Endothelial cell of umbilical vein (primary cell): ENCODE measurements around the gene PADI1. TPM values are rescaled to one million over a fixed set of nuclear protein-coding genes. Genes with fewer than 3 reads are reported as not detected.

ENCODE experiments used
- BruUV-seq: library from RNA; stranded (reverse); fragments of 400-500 nt; replicated peaks from 2 replicates; lab custom pipeline; 2021; lab: Mats Ljungman, UMichigan
- CTCF ChIA-PET: fragments of 300-600, 350-600 bp; sonication (Branson Sonifier 250); formaldehyde crosslinking; loops from one replicate; lab custom pipeline; 2021; ENCODE audit warnings: antibody characterized with exemption, inconsistent platforms; lab: Charles Lee
- POLR2A ChIA-PET: fragments of 300-600, 350-600 bp; sonication (Branson Sonifier 250); formaldehyde crosslinking; loops from one replicate; lab custom pipeline; 2021; ENCODE audit warnings: antibody characterized with exemption, inconsistent platforms; lab: Charles Lee
- DNase-seq: peaks from one replicate; pipeline ENCODE4 v3.0.0-alpha.2; 2011; ENCODE audit warnings: low read depth, low spot score
- FAIRE-seq: peaks from 2 replicates; lab custom pipeline; 2011; peaks lifted over from hg19 to GRCh38; lab: Jason Lieb, UNC
- H2AFZ ChIP-seq: 2 replicates; pipeline ENCODE4 v1.6.0; 2012; ENCODE audit warnings: low read depth, low read length, control low read depth, inconsistent platforms
- H3K27ac ChIP-seq: 2 replicates; pipeline ENCODE4 v1.5.1; 2011; ENCODE audit warnings: low read depth, mild to moderate bottlenecking, control low read depth, low read length, moderate library complexity; ENCODE audit not compliant: insufficient read depth
- H3K27me3 ChIP-seq, 2 experiments: 2 replicates each; pipeline versions ENCODE4 v1.6.0 to v1.6.1; 2011; ENCODE audit warnings: low read length in 2 of 2, mixed read lengths in 1 of 2; ENCODE audit not compliant: control insufficient read depth in 2 of 2, insufficient read depth in 2 of 2
- H3K36me3 ChIP-seq, 2 experiments: 2 replicates in 1 of 2; 3 replicates in 1 of 2; pipeline ENCODE4 v1.5.1; 2011; ENCODE audit warnings: low read length in 2 of 2, mild to moderate bottlenecking in 1 of 2, moderate library complexity in 1 of 2; ENCODE audit not compliant: control insufficient read depth in 2 of 2, insufficient read depth in 2 of 2; ENCODE audit errors: extremely low read depth in 1 of 2
- H3K4me1 ChIP-seq: 3 replicates; pipeline ENCODE4 v1.5.1; 2011; ENCODE audit warnings: mild to moderate bottlenecking, low read length; ENCODE audit not compliant: control insufficient read depth, insufficient read depth; ENCODE audit errors: extremely low read depth
- H3K4me2 ChIP-seq: 2 replicates; pipeline ENCODE4 v1.6.1; 2011; ENCODE audit warnings: low read length, control low read depth, mixed read lengths; ENCODE audit not compliant: insufficient read depth
- H3K4me3 ChIP-seq, 3 experiments: fragments of 200-600 bp in 1 of 3; sonication (generic), shearing (Covaris generic) in 1 of 3; replicated peaks in 1 of 3; 2 replicates each; pipeline ENCODE4 v1.5.1; 2011 to 2016; ENCODE audit warnings: control low read depth in 3 of 3, low read length in 3 of 3, mild to moderate bottlenecking in 2 of 3, inconsistent platforms in 1 of 3, low read depth in 1 of 3, moderate library complexity in 1 of 3; ENCODE audit not compliant: insufficient read depth in 1 of 3
- H3K79me2 ChIP-seq: 2 replicates; pipeline ENCODE4 v1.6.0; 2012; ENCODE audit warnings: low read length, inconsistent platforms; ENCODE audit not compliant: control insufficient read depth, insufficient read depth
- H3K9ac ChIP-seq: replicated peaks from 2 replicates; pipeline ENCODE3; 2011; ENCODE audit warnings: low read length, control low read depth; ENCODE audit not compliant: insufficient read depth; ENCODE audit errors: extremely low read depth
- H3K9me1 ChIP-seq: replicated peaks from 3 replicates; pipeline ENCODE4 v1.6.0; 2011; ENCODE audit warnings: mild to moderate bottlenecking, low read length; ENCODE audit not compliant: control insufficient read depth, insufficient read depth; ENCODE audit errors: extremely low read depth
- H3K9me3 ChIP-seq: replicated peaks from 2 replicates; pipeline ENCODE4 v1.5.1; 2012; ENCODE audit warnings: low read length, inconsistent platforms; ENCODE audit not compliant: control insufficient read depth, insufficient read depth
- H4K20me1 ChIP-seq: replicated peaks from 2 replicates; pipeline ENCODE3; 2011; ENCODE audit warnings: mild to moderate bottlenecking, low read length; ENCODE audit not compliant: control insufficient read depth, insufficient read depth; ENCODE audit errors: extremely low read depth
- EZH2 ChIP-seq: IDR thresholded peaks from 2 replicates; pipeline ENCODE4 v1.6.1; 2012; ENCODE audit warnings: borderline replicate concordance, low read depth, mild to moderate bottlenecking, moderate library complexity, low read length, inconsistent platforms; ENCODE audit not compliant: severe bottlenecking
- FOS ChIP-seq: IDR thresholded peaks from 2 replicates; pipeline ENCODE4 v1.6.1; 2011; ENCODE audit warnings: mild to moderate bottlenecking, low read length, moderate library complexity, borderline replicate concordance; ENCODE audit not compliant: insufficient read depth
- GATA2 ChIP-seq: IDR thresholded peaks from 2 replicates; pipeline ENCODE4 v1.7.0; 2011; ENCODE audit warnings: low read depth, mild to moderate bottlenecking, moderate library complexity, mixed read lengths, low read length; ENCODE audit not compliant: insufficient read length, insufficient read depth
- JUN ChIP-seq: IDR thresholded peaks from 2 replicates; pipeline ENCODE4 v1.6.1; 2011; ENCODE audit warnings: borderline replicate concordance, low read depth; ENCODE audit not compliant: insufficient read length, insufficient read depth
- MYC ChIP-seq: IDR thresholded peaks from one replicate; pipeline ENCODE4 v1.6.1; 2011; ENCODE audit warnings: mild to moderate bottlenecking, low read depth, low read length
- POLR2A ChIP-seq: IDR thresholded peaks from 2 replicates; pipeline ENCODE4 v1.6.1; 2012; ENCODE audit warnings: low read depth, mild to moderate bottlenecking, control low read depth, low read length
- POLR2AphosphoS5 ChIP-seq: IDR thresholded peaks from 2 replicates; pipeline ENCODE4 v1.6.1; 2012; ENCODE audit warnings: low read depth, mild to moderate bottlenecking, control low read depth, low read length, moderate library complexity; ENCODE audit not compliant: insufficient read depth
- dilution Hi-C: fragments of 300-500 bp; cut with MboI; formaldehyde crosslinking; loops from one replicate; pipeline ENCODE4 v1.15.0; 2019; ENCODE audit warnings: low sequenced_read_pairs; ENCODE audit not compliant: extremely low pct_ligation_motif_present
- intact Hi-C: fragments of 100-400 bp; cut with micrococcal nuclease; formaldehyde crosslinking; loops from one replicate; pipeline ENCODE4 v1.10.0; 2022
- polyA plus RNA-seq, 4 experiments: library from polyadenylated mRNA; depleted of rRNA in 3 of 4; stranded (reverse) in 3 of 4; unstranded in 1 of 4; fragments of >200 nt; gene quantifications; 2 replicates each; pipeline versions ENCODE4 v1.2.1 to v1.2.3, GENCODE V29; 2011 to 2012; ENCODE audit warnings: missing spikeins in 1 of 4
- total RNA-seq: library from RNA; stranded (reverse); gene quantifications from 2 replicates; pipeline ENCODE4 v1.2.3, GENCODE V29; 2021
- TF ChIP-seq, protein P1 (sequence below), 2 donors: IDR thresholded peaks; 1 replicate in 1 of 2; 2 replicates in 1 of 2; pipeline ENCODE4 v1.5.1; 2011; ENCODE audit warnings: low read length in 2 of 2, mild to moderate bottlenecking in 2 of 2, moderate library complexity in 2 of 2, control low read depth in 1 of 2, inconsistent platforms in 1 of 2, low read depth in 1 of 2; ENCODE audit not compliant: insufficient read depth in 1 of 2; ENCODE audit errors: extremely low read depth in 1 of 2
- TF ChIP-seq, protein P2 (sequence below): IDR thresholded peaks from 2 replicates; pipeline ENCODE4 v1.6.1; 2011; ENCODE audit not compliant: insufficient read depth, insufficient read length

Gene PADI1
- total and polyA plus RNA-seq, 2 donors (not counting 3 experiments of a cell fraction or from before 2014, with no cell fraction given), result 0.01 TPM; not detected in 1

DNA sequence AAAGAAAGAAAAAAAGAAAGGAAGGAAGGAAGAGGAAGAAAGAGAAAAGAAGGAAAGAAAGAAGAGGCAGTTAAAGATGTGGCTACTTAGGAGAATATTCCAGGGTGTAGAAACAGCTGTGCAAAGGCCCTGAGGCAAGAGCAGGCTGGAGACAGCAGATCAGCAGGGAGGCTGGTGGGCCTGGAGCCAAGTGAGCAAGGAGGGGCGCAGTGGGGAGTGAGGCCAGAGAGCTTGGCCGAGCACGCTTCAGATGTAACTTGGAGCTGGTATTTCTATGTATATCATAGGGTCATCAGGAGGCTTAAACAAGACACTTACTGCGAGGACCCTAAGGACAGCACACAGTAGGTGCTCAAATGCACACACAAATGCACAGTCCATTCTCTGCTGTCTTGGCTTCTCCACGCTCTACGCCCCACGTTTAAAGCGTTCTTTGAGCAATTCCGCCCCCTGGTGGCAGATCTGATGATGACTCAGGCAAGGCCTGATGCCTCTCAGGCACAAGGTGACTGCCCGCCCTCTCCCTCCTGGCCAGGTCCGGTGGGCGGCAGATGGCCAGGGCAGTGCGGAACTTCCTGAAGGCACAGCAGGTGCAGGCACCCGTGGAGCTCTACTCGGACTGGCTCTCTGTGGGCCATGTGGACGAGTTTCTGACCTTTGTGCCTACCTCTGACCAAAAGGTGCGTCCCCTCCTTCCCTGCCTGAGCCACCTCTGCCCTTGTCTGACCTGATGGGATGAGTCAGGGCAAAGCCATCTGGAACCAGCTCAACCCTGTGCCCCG lies 32.0 kb downstream of the PADI1 start:
- Histone ChIP-seq H3K9me3 (no peaks in the 10 kb centered on the region), H3K79me2 (no peaks in the 10 kb centered on the region), H4K20me1 (no peaks in the 10 kb centered on the region), H3K36me3 (no peaks in the 10 kb centered on the region), H3K27ac (no peak overlapping the region), H3K9ac (no peak overlapping the region), H3K4me2 (no peak overlapping the region), H3K4me3 (no peak overlapping the region), H3K9me1 (no peaks in the 10 kb centered on the region), H3K27me3 (peaks cover 3% of the 10 kb centered on the region in 2 experiments), H3K4me1 (peaks cover 18% of the 10 kb centered on the region), H2AFZ (no peak overlapping the region)
- intact Hi-C loops, result loop anchor here (1.0 to 10.0 kb wide), 6 partner anchors 37 to 285 kb away; no protein-coding TSS in a partner anchor
- DNase-seq, result peak; percentile 77
- TF ChIP-seq, protein P1, sequence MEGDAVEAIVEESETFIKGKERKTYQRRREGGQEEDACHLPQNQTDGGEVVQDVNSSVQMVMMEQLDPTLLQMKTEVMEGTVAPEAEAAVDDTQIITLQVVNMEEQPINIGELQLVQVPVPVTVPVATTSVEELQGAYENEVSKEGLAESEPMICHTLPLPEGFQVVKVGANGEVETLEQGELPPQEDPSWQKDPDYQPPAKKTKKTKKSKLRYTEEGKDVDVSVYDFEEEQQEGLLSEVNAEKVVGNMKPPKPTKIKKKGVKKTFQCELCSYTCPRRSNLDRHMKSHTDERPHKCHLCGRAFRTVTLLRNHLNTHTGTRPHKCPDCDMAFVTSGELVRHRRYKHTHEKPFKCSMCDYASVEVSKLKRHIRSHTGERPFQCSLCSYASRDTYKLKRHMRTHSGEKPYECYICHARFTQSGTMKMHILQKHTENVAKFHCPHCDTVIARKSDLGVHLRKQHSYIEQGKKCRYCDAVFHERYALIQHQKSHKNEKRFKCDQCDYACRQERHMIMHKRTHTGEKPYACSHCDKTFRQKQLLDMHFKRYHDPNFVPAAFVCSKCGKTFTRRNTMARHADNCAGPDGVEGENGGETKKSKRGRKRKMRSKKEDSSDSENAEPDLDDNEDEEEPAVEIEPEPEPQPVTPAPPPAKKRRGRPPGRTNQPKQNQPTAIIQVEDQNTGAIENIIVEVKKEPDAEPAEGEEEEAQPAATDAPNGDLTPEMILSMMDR (IDR thresholded peaks at IDR 0.05; ENCODE audit: extremely low read depth in 1 of 2, insufficient read depth in 1 of 2, low read depth in 1 of 2, low read length in 2 of 2), result peak; percentile 78 to 86
- TF ChIP-seq EZH2 (no peak), FOS (no peak)
- POLR2A ChIA-PET, result no interaction called here
- CTCF ChIA-PET, result interaction anchor here (0.6 to 8.7 kb wide), 11 partner anchors 9 to 180 kb away, joined by 3 to 261 read pairs (median 3); partner anchors contain the start of gene PADI3
- dilution Hi-C loops, result no loop called here
- peak; percentile 93 for FAIRE-seq
- BruUV-seq, result no TSS peak

DNA sequence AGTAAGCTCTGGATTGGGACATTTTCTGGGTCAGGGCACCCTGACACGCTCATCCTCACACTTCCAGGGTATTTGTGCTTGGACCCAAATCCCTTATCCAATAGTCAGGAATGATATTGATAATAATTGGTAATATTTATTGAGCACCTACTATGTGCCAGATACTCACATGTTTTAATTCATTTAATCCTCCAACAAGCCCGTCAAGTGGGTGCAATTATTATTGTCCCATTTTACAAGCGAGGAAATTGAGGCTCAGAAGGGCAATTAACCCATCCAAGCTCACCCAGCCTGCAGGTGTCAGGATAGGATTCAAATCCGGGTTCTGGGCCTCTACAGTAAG lies 32.6 kb downstream of the PADI1 start:
- no peak overlapping the region for H3K27ac ChIP-seq
- no peaks in the 10 kb centered on the region for H3K36me3 ChIP-seq
- CTCF ChIA-PET, result interaction anchor here (1.0 to 8.7 kb wide), 5 partner anchors 9 to 112 kb away, joined by 3 to 261 read pairs (median 5); partner anchors contain the start of gene PADI3
- H4K20me1 ChIP-seq, result no peaks in the 10 kb centered on the region
- dilution Hi-C loops, result no loop called here
- no peak overlapping the region for H3K4me2 ChIP-seq
- H3K9ac ChIP-seq, result no peak overlapping the region
- FAIRE-seq (no peak), DNase-seq (no peak)
- TF ChIP-seq, protein P2, sequence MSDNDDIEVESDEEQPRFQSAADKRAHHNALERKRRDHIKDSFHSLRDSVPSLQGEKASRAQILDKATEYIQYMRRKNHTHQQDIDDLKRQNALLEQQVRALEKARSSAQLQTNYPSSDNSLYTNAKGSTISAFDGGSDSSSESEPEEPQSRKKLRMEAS, result no peak
- TF ChIP-seq FOS (no peak), POLR2A (no peak), EZH2 (no peak), GATA2 (no peak), MYC (no peak), POLR2AphosphoS5 (no peak), JUN (no peak)
- TF ChIP-seq, protein P1 (IDR thresholded peaks at IDR 0.05; ENCODE audit: extremely low read depth in 1 of 2, insufficient read depth in 1 of 2, low read depth in 1 of 2, low read length in 2 of 2), result no peak
- no peaks in the 10 kb centered on the region for H3K9me3 ChIP-seq
- peaks cover 18% of the 10 kb centered on the region for H3K4me1 ChIP-seq
- POLR2A ChIA-PET, result no interaction called here
- no peaks in the 10 kb centered on the region for H3K9me1 ChIP-seq
- no peak overlapping the region for H2AFZ ChIP-seq
- H3K79me2 ChIP-seq, result no peaks in the 10 kb centered on the region
- intact Hi-C loops, result loop anchor here (1.0 to 10.0 kb wide), 6 partner anchors 37 to 285 kb away; no protein-coding TSS in a partner anchor
- H3K4me3 ChIP-seq, result no peak overlapping the region
- H3K27me3 ChIP-seq, result peaks cover 4 to 8% of the 10 kb centered on the region in 2 experiments
- BruUV-seq, result no TSS peak
